Measurements from ENCODE around the gene ASPHD1.
"Not testable (repeated sequence)": the region's sequence is repeated elsewhere in the genome, so short reads cannot be mapped to it uniquely, and the experiment has no call there.

Gene ASPHD1

GRCh38 chr16:29909851-29910250, 9.6 kb downstream of the ASPHD1 start:
- not testable (repeated sequence) for DNase-seq

- no peak for DNase-seq
Measured at GRCh38 chr16:29910819-29911675, 10.8 kb downstream of the ASPHD1 start.

- DNase-seq: no peak
Measured at GRCh38 chr16:29911676-29912010, 11.4 kb downstream of the ASPHD1 start.

GRCh38 chr16:29912087-29912486, 11.8 kb downstream of the ASPHD1 start:
- DNase-seq: no peak

GRCh38 chr16:29913514-29913913, 13.2 kb downstream of the ASPHD1 start:
- DNase-seq: no peak

- no peak for DNase-seq
Measured at GRCh38 chr16:29915590-29916247, 15.4 kb downstream of the ASPHD1 start.

- DNase-seq: no peak
Measured at GRCh38 chr16:29916979-29917378, 16.7 kb downstream of the ASPHD1 start.

- no peak for DNase-seq
Measured at GRCh38 chr16:29920288-29921033, 20.2 kb downstream of the ASPHD1 start.

- no peak for DNase-seq
Measured at GRCh38 chr16:29921034-29921385, 20.7 kb downstream of the ASPHD1 start.

GRCh38 chr16:29922326-29922725, 22.0 kb downstream of the ASPHD1 start:
- DNase-seq: no peak

- no peak for DNase-seq
Measured at GRCh38 chr16:29922986-29923501, 22.8 kb downstream of the ASPHD1 start.

- no peak for DNase-seq
Measured at GRCh38 chr16:29925105-29925756, 24.9 kb downstream of the ASPHD1 start.

- peak; percentile 79 to 87 (median 84) for DNase-seq
Measured at GRCh38 chr16:29925781-29926710, 25.8 kb downstream of the ASPHD1 start, which contains the start of gene KCTD13. KCTD13 (minus strand) TSS chr16:29926226; CDS start chr16:29926033, 193 bp downstream.

- no peak for DNase-seq
Measured at GRCh38 chr16:29926711-29927052, 26.4 kb downstream of the ASPHD1 start.

- DNase-seq: no peak
Measured at GRCh38 chr16:29927070-29927905, 27.0 kb downstream of the ASPHD1 start.

GRCh38 chr16:29931750-29932149, 31.5 kb downstream of the ASPHD1 start:
- DNase-seq: not testable (repeated sequence)

GRCh38 chr16:29940656-29941055, 40.4 kb downstream of the ASPHD1 start:
- no peak for DNase-seq

GRCh38 chr16:29943846-29944799, 43.8 kb downstream of the ASPHD1 start:
- no peak for DNase-seq

- DNase-seq: no peak
Measured at GRCh38 chr16:29947897-29948296, 47.6 kb downstream of the ASPHD1 start.

All from activated naive CD4-positive, alpha-beta T cell (primary cell).